Neural crest cell (in vitro differentiated cells): ENCODE data around the gene ADGRG4. TPM values are rescaled to one million over a fixed set of nuclear protein-coding genes. Genes with fewer than 3 reads are reported as not detected.

Experiments
- DNase-seq: peaks from one replicate; pipeline ENCODE4 v3.0.0; 2021; ENCODE audit warnings: low read depth, mixed read lengths, low spot score
- H3K27ac Mint-ChIP-seq: one replicate; pipeline ENCODE4 v1.8.0; 2021; ENCODE audit warnings: mild to moderate bottlenecking, mixed read lengths; ENCODE audit not compliant: unreplicated experiment
- H3K27me3 Mint-ChIP-seq: 2 replicates; pipeline ENCODE4 v1.8.0; 2021; ENCODE audit warnings: low read depth, mild to moderate bottlenecking, mixed read lengths
- H3K36me3 Mint-ChIP-seq: 2 replicates; pipeline ENCODE4 v1.8.0; 2021; ENCODE audit warnings: low read depth, mild to moderate bottlenecking, mixed read lengths
- H3K4me1 Mint-ChIP-seq: 2 replicates; pipeline ENCODE4 v1.8.0; 2021; ENCODE audit warnings: mixed read lengths
- H3K4me3 Mint-ChIP-seq: one replicate; pipeline ENCODE4 v1.8.0; 2021; ENCODE audit warnings: mild to moderate bottlenecking, mixed read lengths
- H3K9me3 Mint-ChIP-seq: 2 replicates; pipeline ENCODE4 v1.8.0; 2021; ENCODE audit warnings: mixed read lengths
- total RNA-seq: library from RNA; stranded (reverse); gene quantifications from 2 replicates; pipeline ENCODE4 v1.2.1, GENCODE V29; 2021
- TF ChIP-seq, protein P1 (sequence below): fragments of 200-600 bp; sonication (generic); conservative IDR thresholded peaks from 2 replicates; pipeline ENCODE4 v1.5.0; 2021; ENCODE audit warnings: antibody characterized with exemption, mild to moderate bottlenecking

ADGRG4 gene
- total RNA-seq, 1 donor from 2014 or later = not detected

DNA sequence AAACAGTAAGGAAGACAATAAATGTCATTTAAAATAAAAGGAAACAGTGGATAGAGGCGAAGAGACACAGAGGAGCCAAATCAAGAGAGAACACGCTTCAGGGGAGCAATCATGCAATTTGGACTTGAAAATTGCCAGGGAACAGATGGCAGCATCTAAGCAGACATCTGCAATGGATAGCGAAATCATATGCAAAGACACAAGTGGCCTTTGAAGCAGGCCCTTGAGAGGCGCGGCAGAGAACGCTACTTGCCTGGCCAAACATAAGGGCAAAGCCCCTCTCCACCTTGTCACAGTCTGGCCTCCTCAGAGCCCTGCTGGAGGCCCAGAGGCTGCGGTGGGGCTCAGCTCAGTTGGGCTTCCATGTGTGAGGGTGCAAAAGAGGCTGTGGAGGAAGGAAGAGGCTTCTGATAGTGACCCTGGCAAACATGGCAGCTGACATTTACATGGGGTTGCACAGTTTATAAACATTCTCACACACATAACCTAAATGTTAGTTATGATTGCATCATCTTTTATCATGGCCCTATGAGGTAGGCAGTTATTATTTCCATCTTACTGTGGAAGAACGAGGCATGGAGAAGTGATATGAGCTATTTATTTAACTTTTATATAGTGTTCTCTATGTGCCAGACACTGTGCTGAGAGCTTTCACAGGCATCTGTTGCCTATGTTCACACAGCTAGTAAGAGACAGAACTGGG is 18.3 kb downstream of the ADGRG4 start:
- Mint-ChIP-seq H3K9me3 (no peaks in the 10 kb centered on the region), H3K27me3 (no peaks in the 10 kb centered on the region), H3K4me1 (no peaks in the 10 kb centered on the region), H3K36me3 (no peaks in the 10 kb centered on the region), H3K4me3 (no peak overlapping the region), H3K27ac (no peak overlapping the region)
- TF ChIP-seq, protein P1, sequence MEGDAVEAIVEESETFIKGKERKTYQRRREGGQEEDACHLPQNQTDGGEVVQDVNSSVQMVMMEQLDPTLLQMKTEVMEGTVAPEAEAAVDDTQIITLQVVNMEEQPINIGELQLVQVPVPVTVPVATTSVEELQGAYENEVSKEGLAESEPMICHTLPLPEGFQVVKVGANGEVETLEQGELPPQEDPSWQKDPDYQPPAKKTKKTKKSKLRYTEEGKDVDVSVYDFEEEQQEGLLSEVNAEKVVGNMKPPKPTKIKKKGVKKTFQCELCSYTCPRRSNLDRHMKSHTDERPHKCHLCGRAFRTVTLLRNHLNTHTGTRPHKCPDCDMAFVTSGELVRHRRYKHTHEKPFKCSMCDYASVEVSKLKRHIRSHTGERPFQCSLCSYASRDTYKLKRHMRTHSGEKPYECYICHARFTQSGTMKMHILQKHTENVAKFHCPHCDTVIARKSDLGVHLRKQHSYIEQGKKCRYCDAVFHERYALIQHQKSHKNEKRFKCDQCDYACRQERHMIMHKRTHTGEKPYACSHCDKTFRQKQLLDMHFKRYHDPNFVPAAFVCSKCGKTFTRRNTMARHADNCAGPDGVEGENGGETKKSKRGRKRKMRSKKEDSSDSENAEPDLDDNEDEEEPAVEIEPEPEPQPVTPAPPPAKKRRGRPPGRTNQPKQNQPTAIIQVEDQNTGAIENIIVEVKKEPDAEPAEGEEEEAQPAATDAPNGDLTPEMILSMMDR = no peak
- no peak for DNase-seq

DNA sequence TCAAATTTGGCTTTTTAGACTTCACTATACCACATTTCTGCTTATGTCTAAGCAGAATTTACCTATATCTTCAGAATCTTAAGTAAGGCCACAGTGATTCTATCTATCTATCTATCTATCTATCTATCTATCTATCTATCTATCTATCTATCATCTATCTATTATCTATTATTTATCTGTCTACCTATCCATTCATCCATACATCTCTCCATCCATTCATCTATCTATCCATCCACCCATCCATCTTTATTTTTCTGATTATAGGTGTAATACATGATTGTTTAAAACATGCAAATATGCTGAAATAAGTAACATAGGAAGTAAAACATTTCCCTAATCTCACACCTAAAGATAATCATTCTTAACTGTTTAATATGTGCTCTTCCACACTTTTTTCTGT is 18.8 kb downstream of the ADGRG4 start:
- Mint-ChIP-seq H3K27ac (no peak overlapping the region), H3K9me3 (no peaks in the 10 kb centered on the region), H3K36me3 (no peaks in the 10 kb centered on the region), H3K4me1 (no peaks in the 10 kb centered on the region), H3K27me3 (no peaks in the 10 kb centered on the region), H3K4me3 (no peak overlapping the region)
- no peak for DNase-seq
- TF ChIP-seq, protein P1 = no peak

DNA sequence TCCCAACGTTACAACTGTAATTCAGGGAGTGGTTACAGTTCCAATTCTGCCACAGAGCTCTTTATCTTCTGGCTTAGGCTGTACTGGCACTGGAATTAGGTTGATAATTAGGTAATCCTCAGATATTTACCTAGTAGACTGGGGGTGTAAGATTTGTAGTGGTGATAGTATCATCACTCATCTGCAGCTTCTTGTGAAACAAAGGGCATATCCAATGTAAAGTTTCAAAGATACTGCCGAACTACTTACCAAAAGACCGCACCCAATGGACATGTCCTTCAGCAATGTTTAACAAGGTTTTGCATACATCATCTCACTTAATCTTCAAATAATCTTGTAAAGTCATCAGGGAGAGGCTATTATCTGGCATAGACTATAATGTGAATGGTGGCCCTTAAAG is 20.8 kb downstream of the ADGRG4 start:
- TF ChIP-seq, protein P1 = no peak
- H3K27me3 Mint-ChIP-seq = no peaks in the 10 kb centered on the region
- H3K4me1 Mint-ChIP-seq = no peaks in the 10 kb centered on the region
- no peak overlapping the region for H3K27ac Mint-ChIP-seq
- no peak for DNase-seq
- H3K4me3 Mint-ChIP-seq = no peak overlapping the region
- H3K9me3 Mint-ChIP-seq = no peaks in the 10 kb centered on the region
- no peaks in the 10 kb centered on the region for H3K36me3 Mint-ChIP-seq

DNA sequence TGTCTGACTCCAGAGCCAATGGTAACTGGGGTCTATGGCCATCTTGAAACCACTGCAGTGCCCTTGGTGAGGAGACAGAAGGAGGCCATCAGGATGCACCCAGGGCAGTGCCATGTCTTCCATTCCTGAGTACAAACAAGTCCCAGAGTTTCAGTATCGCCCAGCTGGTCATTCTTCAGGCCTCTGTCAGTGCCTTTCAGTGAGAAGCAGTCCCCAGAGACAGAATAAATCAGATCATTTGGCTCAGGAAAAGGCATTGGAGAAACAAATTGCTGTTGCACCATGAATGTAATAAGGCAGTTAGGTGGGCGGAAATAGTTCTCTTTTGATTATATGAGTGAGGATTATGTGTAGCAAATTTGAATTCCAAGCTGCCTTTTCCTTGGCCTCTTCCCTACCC is 21.3 kb downstream of the ADGRG4 start:
- Mint-ChIP-seq H3K4me3 (no peak overlapping the region), H3K4me1 (no peaks in the 10 kb centered on the region), H3K36me3 (no peaks in the 10 kb centered on the region), H3K27ac (no peak overlapping the region), H3K9me3 (no peaks in the 10 kb centered on the region), H3K27me3 (no peaks in the 10 kb centered on the region)
- TF ChIP-seq, protein P1 = no peak
- no peak for DNase-seq

DNA sequence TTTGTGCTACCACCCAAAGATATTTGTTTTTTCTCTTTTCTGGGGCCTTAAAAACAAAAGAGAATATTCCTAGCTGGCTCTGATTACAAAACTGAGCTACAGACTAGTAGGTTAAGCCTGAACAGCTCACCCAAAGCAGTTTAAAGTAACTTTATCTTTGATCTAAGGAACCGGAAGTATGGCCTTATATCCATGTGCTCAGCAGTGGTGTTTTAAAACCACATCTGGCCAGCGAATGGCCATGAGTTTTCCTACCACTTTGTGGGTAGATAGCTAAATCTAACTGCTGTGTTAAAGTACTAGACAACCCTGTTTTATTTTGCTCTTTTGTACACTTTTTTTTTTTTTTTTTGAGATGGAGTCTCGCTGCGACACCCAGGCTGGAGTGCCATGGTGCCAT is 24.6 kb downstream of the ADGRG4 start:
- H3K36me3 Mint-ChIP-seq = no peaks in the 10 kb centered on the region
- H3K4me1 Mint-ChIP-seq = no peaks in the 10 kb centered on the region
- TF ChIP-seq, protein P1 = no peak
- no peak for DNase-seq
- H3K27me3 Mint-ChIP-seq = no peaks in the 10 kb centered on the region
- H3K9me3 Mint-ChIP-seq = no peaks in the 10 kb centered on the region
- H3K27ac Mint-ChIP-seq = no peak overlapping the region
- no peak overlapping the region for H3K4me3 Mint-ChIP-seq
